Fibroblast of lung (primary cell): Measurements from ENCODE around the gene SRCAP.

Experiments
- EZH2 ChIP-seq: IDR thresholded peaks from 2 replicates; pipeline ENCODE4 v1.5.1; 2012; ENCODE audit warnings: low read length, control low read depth, mild to moderate bottlenecking; ENCODE audit errors: missing control alignments
- TF ChIP-seq, protein P1 (sequence below), 2 donors: IDR thresholded peaks in 1 of 2; conservative IDR thresholded peaks in 1 of 2; 1 replicate in 1 of 2; 2 replicates in 1 of 2; pipeline ENCODE4 v1.5.1; 2011 to 2012; ENCODE audit warnings: low read length in 2 of 2, control low read depth in 1 of 2, inconsistent platforms in 1 of 2, low read depth in 1 of 2, mild to moderate bottlenecking in 1 of 2

DNA sequence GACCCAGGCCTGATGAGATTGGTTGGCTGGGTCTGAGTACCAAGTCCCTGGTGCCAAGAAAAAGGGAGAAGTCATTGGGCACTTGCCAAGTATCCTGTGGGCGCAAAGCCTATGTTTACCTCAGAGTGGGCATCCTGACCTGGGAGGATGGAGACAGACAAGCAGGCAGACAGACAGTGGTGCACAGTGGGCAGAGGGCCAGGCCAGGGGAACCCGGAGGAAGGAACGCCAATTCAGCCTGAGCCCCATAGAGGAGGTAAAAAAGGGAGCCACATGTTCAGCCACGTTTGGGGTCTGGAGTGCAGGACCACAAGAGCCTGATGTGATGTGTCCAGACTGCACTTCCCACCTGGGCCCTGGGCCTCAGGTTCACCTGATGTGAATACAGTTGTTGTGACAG is 54.6 kb downstream of the SRCAP start:
- TF ChIP-seq, protein P1, sequence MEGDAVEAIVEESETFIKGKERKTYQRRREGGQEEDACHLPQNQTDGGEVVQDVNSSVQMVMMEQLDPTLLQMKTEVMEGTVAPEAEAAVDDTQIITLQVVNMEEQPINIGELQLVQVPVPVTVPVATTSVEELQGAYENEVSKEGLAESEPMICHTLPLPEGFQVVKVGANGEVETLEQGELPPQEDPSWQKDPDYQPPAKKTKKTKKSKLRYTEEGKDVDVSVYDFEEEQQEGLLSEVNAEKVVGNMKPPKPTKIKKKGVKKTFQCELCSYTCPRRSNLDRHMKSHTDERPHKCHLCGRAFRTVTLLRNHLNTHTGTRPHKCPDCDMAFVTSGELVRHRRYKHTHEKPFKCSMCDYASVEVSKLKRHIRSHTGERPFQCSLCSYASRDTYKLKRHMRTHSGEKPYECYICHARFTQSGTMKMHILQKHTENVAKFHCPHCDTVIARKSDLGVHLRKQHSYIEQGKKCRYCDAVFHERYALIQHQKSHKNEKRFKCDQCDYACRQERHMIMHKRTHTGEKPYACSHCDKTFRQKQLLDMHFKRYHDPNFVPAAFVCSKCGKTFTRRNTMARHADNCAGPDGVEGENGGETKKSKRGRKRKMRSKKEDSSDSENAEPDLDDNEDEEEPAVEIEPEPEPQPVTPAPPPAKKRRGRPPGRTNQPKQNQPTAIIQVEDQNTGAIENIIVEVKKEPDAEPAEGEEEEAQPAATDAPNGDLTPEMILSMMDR (conservative IDR thresholded peaks at IDR 0.05 in 1 of 2, IDR thresholded peaks at IDR 0.05 in 1 of 2; ENCODE audit: low read depth in 1 of 2, low read length in 2 of 2): no peak
- no peak for TF ChIP-seq EZH2
